ENCODE results near the gene OR2B2.
A peak's percentile ranks its signal among the peaks of the same experiment; 100 is the strongest.

The OR2B2 gene

DNA sequence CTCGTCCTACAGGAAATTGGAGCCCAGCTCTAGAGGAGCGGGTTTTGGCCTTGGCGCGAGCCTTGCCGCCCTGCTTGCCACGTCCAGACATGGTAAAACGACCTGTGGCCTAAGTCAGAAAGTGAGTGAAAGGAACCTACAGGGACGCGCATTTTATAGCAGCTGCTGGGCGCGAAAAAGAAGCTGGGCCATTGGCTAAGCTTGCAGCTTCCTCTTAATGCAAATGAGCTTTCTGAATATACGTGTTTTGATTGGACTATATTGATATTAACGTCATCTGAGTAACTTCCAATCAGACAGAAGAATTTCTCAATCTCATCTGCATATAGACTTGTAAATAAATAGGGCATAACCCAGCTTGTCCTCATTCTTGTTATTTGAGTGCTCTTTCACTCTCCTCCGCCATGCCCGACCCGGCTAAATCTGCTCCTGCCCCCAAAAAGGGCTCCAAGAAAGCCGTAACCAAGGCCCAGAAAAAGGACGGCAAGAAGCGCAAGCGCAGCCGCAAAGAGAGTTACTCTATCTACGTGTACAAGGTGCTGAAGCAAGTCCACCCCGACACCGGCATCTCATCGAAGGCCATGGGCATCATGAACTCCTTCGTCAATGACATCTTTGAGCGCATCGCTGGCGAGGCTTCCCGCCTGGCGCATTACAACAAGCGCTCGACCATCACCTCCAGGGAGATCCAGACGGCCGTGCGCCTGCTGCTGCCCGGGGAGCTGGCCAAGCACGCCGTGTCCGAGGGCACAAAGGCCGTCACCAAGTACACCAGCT, 18.9 kb downstream of the OR2B2 start:
- DNase-seq (ENCODE audit: low spot score), result peak; percentile 94

DNA sequence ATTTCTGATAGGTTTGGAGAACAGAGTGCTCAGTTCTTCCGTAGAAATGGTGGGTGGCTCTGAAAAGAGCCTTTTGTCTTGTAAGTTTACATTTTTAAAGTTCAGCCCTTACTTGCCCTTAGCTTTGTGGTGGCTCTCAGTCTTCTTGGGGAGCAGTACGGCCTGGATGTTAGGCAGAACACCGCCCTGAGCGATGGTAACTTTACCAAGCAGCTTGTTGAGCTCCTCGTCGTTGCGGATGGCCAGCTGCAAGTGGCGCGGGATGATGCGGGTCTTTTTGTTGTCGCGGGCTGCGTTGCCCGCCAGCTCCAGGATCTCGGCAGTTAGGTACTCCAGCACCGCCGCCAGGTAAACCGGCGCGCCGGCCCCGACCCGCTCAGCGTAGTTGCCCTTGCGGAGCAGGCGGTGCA, 19.5 kb downstream of the OR2B2 start:
- DNase-seq (ENCODE audit: low spot score), result no peak

DNA sequence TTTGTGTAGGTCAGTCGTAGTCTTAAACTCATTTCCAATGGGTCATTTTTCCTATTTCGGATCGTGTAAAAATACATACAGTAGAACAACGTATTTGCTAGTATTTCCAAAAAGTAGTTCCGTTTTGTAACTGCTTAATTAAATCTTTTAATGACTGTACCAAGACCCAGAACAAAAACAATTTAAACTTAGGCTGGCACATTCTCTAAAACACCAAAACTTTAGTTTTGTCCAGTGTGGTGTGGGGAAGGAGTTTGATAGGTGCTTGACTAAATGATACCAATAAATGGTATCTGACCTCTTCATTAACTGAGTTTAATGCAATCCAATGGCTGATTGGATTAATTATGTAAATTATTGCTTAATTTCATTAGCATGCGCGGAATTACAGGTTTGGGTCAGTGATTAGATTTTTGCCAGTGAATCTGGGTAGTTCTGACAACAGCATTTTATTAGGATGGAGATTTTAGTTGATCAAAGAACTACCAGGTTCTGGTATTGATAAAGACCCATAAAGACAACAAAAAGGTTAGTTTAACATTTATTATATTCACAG, 20.8 kb downstream of the OR2B2 start:
- no peak for DNase-seq (ENCODE audit: low spot score)

DNA sequence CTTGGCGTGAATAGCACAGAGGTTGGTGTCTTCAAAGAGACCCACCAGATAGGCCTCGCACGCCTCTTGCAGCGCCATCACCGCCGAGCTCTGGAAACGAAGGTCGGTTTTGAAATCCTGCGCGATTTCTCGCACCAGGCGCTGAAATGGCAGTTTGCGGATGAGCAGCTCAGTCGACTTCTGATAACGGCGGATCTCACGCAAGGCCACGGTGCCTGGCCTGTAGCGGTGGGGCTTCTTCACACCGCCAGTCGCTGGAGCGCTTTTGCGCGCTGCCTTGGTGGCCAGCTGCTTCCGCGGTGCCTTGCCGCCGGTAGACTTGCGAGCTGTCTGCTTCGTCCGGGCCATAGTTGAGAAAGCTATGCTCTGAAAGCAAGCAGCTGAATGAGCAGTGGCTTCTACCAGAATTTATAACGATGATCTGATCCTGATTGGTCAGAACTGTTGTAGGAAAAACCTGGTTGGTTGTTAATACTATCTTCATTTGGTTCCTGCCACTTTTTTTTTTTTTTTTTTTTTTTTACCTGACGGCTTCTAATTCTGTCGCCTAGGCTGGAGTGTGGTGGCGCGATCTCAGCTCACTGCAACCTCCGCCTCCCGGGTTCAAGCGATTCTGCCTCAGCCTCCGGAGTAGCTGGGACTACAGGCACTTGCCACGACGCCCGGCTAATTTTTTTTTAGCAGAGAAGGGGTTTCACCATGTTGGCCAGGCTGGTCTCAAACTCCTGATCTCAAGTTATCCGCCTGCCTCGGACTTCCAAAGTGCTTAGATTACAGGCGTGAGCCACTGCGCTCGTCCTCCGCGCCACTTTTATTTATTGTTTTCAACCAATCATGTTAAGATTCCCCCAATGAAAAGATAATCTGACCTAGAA, 21.5 kb downstream of the OR2B2 start:
- peak; percentile 88 for DNase-seq (ENCODE audit: low spot score)

DNA sequence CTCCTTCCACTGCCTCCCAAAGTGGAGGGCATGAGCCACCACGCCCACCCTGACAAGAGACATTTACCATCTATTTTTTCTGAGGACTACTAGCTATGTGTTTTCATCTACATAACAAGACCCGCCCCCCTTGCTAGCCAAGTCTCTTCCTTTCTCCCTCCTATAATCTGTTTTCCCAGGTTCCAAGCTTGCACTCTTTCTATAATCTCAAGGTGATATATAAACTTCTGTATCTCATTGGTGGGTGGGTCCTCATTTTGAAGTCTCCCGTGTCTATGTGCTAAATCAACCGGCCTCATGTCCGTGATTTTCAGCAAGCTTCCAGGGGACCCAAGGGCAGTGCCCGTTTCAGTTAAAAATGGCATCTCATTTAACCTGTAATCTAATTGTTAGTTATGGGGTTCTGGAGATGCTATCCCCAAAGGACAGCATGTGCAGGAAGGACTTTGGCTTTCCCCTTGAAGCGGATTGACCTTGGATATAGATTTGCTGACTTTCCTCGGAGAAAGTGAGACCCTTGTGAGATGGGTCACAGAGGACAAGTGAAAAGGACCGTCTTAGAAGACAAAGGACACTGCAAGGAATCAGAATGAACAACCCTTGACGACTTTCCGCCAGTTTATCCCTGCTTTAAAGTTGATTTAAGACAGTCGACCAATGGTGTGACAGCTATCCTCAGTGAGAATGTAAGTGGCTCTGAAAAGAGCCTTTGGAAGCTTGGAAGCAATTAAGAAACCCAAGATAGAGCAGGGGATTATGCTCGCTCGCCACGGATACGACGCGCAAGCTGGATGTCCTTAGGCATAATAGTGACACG, 22.4 kb downstream of the OR2B2 start:
- no peak for DNase-seq (ENCODE audit: low spot score)

DNA sequence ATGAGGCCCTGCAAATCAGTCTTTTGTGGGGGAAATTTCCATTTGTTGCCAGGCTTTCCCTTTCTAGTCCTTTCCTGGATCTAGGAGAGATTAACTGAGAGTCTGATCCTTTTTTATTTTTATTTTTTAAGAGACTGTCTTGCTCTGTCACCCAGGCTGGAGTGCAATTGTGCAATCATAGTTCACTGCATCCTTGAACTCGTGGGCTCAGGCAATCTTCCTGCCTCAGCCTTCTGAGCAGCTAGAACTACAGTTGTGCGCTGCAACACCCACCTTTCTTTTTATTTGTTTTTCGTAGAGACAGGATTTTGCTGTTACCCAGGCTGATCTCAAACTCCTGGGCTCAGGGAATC, 22.9 kb downstream of the OR2B2 start:
- DNase-seq (ENCODE audit: low spot score), result no peak

DNA sequence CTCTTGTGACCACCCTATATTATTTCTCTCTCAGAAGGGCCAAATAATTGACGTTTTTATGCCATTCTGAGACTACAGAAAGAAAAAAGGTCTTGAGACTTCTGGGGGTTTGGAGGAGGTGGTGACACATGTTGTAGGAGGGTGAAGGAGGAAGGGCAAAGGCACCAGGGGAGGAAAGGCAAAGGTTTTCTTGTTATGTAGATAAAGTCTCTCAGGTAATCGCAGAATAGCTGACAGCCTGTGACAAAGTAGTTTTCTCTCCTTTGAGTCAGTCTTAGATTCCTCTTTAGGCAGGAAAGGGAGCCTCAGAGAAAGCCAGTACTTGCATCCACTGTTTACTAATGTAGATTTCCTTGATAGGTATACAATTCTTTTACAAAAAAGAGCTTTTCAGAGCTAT, 23.6 kb downstream of the OR2B2 start:
- DNase-seq (ENCODE audit: low spot score), result no peak

DNA sequence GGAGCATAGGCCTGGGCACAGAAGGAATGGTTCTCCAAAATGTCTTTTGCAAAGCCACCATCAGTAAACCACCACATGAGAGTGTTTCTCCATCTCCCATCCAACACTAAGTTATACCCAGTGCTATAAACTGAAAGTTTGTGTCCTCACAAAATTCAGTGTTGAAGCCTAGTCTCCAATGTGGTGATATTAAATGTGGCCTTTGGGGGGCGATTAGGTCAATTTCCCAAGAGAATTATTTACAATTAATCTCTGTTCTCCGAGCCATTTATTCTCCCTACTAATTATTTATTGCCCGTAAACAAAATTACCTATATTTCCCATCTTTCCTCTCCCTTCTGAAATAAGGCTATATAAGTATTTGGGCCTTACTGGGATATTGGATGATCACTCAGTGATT, 26.1 kb downstream of the OR2B2 start:
- DNase-seq (ENCODE audit: low spot score), result no peak

DNA sequence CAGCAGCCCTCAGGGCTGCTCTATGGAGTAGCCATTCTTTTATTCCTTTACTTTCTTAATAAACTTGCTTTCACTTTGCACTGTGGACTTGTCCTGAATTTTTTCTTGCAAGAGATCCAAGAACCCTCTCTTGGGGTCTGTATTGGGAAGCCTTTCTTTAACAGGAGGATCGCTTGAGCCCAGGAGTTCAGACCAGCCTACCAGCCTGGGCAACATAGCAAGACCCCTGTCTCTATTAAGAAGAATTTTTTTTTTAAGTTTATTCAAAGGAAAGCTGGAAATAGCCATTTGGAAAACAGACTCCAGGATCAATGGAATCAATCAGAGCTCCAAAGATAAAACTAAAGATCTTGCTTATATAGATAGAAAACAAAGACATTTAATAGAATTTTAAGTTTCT, 29.1 kb downstream of the OR2B2 start:
- DNase-seq (ENCODE audit: low spot score), result no peak

DNA sequence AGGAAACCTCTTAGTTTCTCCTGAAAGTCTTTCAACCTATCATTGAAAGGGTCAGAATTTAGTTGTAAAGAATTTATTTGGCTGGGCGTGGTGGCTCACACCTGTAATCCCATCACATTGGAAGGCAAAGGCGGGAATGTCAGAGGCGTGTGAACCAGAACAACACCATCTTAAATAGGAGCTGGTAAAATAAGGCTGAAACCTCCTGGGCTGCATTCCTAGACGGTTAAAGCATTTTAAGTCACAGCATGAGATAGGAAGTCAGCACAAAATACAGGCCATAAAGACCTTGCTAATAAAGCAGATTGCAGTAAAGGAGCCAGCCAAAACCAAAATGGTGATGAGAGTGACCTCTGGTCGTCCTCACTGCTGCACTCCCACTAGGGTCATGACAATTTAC, 29.6 kb downstream of the OR2B2 start:
- DNase-seq (ENCODE audit: low spot score), result no peak

DNA sequence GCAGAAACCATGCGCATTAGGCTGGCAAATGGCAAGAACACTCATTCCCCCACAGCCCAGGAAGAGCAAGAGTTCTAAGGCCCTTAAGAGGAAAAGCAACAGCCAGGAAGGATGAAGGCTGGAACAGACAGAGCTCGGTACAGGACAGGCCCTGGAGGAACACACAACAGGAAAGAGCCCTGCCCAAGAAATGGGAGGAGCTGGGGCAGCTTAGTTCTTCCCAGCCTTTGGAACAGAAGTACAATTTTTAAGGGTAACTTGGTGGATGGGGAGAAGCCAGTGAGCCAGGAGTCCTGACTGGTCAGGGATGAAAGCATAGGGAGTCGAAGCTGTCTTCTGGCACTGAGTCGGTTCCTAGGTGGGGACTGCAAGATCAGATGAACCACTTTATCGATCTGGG, 32.4 kb downstream of the OR2B2 start:
- DNase-seq (ENCODE audit: low spot score), result no peak

DNA sequence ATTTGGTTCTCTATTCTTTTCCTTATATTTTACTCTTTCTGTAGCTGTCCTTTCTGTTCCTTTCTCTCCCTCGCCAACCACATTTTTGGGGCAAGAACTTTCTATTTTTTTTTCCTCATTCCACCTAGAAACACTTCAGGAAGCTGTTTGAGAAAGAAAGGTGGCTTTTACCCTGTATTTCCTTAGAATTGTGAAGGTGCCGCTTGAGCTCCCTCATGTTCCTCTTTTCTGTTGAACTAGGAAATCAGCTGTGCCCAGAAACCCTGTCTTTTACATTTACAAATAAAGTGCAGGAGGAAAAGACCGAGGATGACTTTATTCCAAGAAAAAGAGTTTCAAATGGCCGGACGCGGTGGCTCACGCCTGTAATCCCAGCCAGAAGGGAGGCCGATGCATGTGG, 38.2 kb downstream of the OR2B2 start:
- DNase-seq (ENCODE audit: low spot score), result no peak

DNA sequence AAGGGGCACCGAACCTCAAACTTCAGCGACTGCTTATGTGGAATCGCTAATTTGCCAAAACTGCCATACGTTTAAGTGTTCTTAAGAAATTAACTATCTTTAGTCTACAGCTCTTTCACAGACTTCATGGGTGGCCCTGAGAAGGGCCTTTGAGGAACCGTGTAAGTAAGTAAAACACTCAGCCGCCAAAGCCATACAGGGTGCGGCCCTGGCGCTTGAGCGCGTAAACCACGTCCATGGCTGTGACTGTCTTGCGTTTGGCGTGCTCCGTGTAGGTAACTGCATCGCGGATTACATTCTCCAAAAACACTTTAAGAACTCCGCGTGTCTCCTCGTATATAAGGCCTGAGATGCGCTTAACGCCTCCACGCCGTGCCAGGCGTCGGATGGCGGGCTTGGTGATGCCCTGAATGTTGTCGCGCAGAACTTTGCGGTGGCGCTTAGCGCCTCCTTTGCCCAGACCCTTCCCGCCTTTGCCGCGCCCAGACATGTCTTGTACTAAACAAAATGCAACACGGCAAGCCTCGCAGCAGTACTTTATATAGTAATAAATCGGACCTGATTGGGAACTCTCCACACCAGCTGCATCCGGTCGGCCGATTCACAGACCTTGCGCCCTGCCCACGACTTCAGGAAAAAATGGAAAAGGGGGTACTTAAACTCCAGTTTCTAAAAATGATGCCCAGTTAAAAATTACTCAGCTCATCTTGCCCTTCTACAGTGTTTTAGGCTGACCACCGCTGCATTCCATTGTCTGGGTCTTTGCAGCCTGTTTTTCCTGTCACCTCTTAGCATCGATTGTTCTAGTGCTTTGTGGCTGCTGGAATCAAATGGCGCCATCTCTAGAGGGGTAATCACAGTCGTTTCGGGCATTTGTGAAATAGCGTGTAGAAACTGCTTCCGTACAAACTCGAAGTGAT, 38.9 kb downstream of the OR2B2 start:
- DNase-seq (ENCODE audit: low spot score), result peak; percentile 74

DNA sequence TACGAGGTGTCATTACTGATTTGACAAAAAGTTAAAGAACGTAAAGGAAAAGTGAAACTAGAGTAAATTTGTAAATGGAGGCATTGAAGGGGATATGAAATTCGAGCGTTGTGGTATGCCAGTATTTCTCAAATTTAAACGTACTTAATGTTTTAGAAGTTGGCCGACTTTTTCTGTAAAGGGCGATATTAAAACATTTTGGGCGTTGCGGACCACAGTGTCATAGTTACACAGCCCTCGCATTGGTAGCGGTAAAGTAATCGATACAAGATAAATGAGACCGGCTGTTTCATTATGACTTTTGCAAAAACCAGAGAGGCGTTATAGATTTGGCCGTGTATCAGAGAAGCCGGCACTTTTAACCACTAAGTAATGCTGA, 39.6 kb downstream of the OR2B2 start:
- DNase-seq (ENCODE audit: low spot score), result no peak

DNA sequence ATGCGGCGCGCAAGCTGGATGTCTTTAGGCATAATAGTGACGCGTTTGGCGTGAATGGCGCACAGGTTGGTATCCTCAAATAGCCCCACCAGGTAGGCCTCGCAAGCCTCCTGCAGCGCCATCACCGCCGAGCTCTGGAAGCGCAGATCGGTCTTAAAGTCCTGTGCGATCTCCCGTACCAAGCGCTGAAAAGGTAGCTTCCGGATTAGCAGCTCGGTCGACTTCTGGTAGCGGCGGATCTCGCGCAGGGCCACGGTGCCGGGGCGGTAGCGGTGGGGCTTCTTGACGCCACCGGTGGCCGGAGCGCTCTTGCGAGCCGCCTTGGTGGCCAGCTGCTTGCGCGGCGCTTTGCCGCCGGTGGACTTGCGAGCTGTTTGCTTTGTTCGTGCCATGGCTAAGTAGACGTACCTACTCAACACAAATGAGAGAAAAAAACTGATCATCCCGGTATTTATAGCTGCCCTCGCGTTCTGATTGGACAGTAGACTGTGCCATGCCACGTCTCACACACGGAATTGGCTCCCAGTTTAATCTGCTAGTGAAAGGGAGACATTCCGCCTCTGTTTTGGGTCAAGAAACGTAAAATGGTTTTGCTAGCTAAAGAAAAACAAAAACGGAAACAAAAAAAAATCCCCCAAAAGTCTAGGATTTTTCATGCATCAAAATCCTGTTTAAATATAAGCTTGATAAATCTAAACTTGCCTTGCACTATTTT, 40.1 kb downstream of the OR2B2 start:
- peak; percentile 97 for DNase-seq (ENCODE audit: low spot score)

DNA sequence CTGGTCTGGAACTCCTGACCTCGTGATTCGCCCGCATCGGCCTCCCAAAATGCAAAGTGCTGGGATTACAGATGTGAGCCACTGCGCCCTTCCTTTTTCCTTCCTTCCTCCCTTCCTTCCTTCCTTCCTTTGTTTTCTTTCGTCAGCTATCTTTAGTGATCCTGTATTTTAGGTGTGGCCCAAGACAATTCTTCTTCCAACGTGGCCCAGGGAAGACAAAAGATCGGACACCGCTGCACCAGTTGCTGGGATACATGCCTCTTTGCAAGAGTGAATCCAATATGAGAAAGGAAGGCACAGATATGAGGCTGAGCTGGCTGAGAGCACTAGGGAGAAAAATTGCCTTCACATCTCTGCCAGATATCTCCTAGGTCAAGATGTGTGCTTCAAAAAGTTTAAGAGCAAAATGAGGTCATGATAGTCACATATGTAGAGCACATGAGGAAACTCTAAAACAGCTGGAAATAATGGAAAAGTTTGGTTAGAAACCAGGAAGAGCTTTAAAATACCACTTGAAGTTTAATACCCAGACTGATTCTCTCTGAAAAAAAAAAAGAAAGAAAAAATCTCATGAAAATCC, 41.8 kb downstream of the OR2B2 start:
- DNase-seq (ENCODE audit: low spot score), result peak; percentile 8

DNA sequence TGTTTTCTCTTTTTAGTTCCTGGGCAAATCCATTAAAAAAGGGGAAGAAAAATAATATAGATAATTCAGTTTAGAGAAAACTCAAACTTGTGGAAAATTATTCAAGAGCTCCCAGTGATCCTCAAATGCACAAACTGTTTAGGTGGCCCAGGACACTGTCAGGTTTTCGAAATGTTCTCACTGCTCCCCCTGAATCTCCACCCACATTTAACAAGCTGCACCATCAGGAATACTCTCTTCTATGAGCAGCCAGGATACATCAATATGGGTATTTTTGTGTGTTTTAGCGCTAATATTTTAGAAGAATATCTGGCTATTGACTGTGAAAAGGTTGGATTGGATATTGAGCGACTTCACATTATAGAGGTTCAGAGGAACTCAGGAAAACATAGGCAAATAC, 43.9 kb downstream of the OR2B2 start:
- no peak for DNase-seq (ENCODE audit: low spot score)

DNA sequence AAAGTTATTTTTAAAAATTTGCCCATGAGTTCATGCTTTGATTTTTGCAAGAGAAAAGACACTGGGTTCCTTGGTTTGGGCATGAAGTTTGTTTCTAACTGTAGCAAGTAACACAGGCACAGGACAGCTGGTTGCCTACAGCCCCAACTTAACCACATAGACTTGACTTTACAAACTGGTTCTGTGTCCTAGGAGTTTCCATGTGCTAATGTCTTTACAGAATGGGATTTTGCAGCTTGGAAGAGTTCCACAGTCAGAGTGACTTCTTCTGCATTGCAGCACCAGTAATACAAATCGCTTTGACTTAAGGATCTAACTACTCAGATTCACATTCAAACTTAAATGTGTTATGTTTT, 44.3 kb downstream of the OR2B2 start:
- DNase-seq (ENCODE audit: low spot score), result no peak

DNA sequence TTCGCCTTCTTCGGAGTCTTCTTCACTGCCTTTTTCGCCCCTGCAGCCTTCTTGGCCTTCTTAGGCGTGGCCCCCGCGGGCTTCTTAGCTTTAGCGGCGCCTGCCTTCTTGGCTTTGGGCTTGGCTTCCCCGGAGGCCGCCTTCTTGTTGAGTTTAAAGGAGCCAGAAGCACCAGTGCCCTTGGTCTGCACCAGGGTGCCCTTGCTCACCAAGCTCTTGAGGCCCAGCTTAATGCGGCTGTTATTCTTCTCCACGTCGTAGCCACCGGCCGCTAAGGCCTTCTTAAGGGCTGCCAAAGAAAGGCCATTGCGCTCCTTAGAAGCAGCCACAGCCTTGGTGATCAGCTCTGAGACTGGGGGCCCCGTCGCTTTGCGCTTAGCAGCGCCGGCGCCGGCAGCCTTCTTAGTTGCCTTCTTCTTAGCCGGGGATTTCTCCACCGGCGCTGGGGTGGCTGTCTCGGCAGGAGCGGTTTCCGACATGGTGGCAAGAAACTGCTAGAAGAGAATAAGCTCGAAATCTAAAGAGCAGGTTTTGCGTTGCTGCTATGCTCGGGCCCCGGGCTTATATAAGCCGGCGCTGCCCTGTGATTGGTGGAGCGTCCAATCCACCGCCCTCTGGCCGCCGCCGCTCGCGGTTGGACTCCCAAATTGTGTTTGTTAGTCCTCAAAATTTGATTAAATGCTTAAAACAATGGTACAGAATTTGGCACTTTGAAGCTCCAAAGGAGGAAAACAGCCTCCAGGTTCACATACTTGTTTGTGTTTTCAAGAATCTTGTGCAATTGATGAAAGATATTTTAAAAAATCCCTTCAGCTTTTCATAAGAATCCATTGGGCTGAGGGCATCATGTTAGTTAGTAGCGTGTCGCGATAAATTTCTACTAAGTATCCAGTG, 44.9 kb downstream of the OR2B2 start:
- DNase-seq (ENCODE audit: low spot score), result peak; percentile 85

Data from hematopoietic multipotent progenitor cell treated with erythropoietin and hydrocortisone succinate and interleukin-3 and kit ligand, for 17 days (in vitro differentiated cells).